ENCODE data around the gene ADGRA1.

GRCh38 chr10:133088179-133088955 is 643 bp downstream of the ADGRA1 start:
- TF ChIP-seq, protein P1, sequence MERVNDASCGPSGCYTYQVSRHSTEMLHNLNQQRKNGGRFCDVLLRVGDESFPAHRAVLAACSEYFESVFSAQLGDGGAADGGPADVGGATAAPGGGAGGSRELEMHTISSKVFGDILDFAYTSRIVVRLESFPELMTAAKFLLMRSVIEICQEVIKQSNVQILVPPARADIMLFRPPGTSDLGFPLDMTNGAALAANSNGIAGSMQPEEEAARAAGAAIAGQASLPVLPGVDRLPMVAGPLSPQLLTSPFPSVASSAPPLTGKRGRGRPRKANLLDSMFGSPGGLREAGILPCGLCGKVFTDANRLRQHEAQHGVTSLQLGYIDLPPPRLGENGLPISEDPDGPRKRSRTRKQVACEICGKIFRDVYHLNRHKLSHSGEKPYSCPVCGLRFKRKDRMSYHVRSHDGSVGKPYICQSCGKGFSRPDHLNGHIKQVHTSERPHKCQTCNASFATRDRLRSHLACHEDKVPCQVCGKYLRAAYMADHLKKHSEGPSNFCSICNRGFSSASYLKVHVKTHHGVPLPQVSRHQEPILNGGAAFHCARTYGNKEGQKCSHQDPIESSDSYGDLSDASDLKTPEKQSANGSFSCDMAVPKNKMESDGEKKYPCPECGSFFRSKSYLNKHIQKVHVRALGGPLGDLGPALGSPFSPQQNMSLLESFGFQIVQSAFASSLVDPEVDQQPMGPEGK (CRISPR knock-in tag; IDR thresholded peaks at IDR 0.05; ENCODE audit: borderline replicate concordance) = no peak
- TF ChIP-seq ZFP3 (CRISPR knock-in tag; IDR thresholded peaks at IDR 0.05) (no peak), RARB (CRISPR knock-in tag; IDR thresholded peaks at IDR 0.05) (no peak), ARNTL (CRISPR knock-in tag; IDR thresholded peaks at IDR 0.05; ENCODE audit: borderline replicate concordance, low read depth) (no peak), TCF4 (CRISPR knock-in tag; IDR thresholded peaks at IDR 0.05; ENCODE audit: borderline replicate concordance) (no peak), ZC3H10 (CRISPR knock-in tag; IDR thresholded peaks at IDR 0.05) (no peak)
- TF ChIP-seq, protein P2, sequence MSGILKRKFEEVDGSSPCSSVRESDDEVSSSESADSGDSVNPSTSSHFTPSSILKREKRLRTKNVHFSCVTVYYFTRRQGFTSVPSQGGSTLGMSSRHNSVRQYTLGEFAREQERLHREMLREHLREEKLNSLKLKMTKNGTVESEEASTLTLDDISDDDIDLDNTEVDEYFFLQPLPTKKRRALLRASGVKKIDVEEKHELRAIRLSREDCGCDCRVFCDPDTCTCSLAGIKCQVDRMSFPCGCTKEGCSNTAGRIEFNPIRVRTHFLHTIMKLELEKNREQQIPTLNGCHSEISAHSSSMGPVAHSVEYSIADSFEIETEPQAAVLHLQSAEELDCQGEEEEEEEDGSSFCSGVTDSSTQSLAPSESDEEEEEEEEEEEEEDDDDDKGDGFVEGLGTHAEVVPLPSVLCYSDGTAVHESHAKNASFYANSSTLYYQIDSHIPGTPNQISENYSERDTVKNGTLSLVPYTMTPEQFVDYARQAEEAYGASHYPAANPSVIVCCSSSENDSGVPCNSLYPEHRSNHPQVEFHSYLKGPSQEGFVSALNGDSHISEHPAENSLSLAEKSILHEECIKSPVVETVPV (CRISPR knock-in tag; IDR thresholded peaks at IDR 0.05) = no peak
